Raji (cell line): Measurements from ENCODE around the gene TCEAL4.

Experiments
- POLR2A ChIP-seq: IDR thresholded peaks from 2 replicates; pipeline ENCODE4 v1.6.1; 2011; ENCODE audit warnings: low read depth, low read length, control low read depth; ENCODE audit not compliant: insufficient read depth

TCEAL4 gene

DNA sequence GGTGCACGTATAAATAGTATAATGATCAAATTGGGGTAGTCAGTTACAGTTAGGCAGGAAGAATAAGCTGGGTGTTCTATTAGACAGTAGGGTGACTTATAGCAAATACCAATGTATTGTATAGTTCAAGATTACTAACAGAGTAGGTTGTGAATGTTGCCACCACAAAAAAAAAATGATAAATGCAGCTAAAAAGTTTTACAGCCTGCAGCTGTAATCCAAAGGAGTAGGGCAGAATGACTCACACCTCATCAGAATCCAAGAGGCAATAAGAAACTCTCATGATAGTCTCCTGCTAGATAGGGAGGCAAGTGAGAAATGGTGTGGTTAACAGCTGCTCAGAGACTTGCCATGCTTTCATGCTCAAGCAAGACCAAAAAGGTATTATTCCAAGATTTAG, 19.6 kb upstream of the TCEAL4 start:
- TF ChIP-seq POLR2A = no peak

- TF ChIP-seq POLR2A = no peak
These were observed 14.2 kb upstream of the TCEAL4 start for GRCh38 chrX:103571121-103571520.

DNA sequence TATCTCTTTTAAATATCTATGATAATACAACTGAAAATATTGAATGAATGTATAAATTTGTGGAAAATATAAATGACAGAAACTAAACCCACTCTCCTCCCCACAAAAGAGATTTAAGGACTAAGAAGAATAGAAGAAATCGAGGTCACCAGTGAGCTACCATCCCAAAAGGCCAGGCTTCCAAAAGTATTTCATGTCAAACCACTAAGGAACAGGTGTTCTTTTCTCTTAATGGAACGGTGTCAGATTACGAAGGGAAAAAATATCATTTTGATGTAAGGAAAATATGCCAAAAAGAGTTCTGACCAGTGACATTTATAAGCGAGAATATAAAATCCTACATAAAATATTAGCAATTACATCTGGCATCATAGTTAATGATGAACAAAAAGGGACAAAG, 13.6 kb upstream of the TCEAL4 start:
- TF ChIP-seq POLR2A = no peak

DNA sequence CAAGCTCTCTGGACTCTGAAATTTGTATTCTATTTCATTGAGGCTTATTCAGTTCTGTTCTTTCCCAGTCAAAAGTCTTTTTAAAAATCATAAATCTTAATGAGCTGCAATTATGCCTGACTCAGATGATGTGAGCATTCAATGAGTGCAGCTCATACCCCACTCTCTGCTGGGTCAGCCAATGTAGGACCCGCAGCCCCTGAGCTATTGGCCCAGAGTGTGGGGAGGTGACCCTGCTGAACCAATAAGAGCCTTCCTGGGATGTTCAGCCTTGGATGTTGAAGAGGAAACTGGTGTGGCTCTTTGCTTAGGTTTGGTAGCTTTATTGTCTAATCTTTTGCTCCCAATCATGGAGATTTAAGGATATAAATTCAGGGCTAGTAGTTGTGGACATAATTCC, 12.1 kb upstream of the TCEAL4 start:
- TF ChIP-seq POLR2A = no peak

GRCh38 chrX:103584596-103584995, 719 bp upstream of the TCEAL4 start:
- no peak for TF ChIP-seq POLR2A

- TF ChIP-seq POLR2A = no peak
These were observed 965 bp downstream of the TCEAL4 start for GRCh38 chrX:103586314-103586646.

GRCh38 chrX:103586659-103587058, 1.3 kb downstream of the TCEAL4 start:
- TF ChIP-seq POLR2A = no peak

GRCh38 chrX:103607364-103608305, 22.3 kb downstream of the TCEAL4 start, which contains the start of gene TCEAL3:
TSS of gene TCEAL3 (plus strand) at chrX:103607963. CDS start at chrX:103609065, 1,102 bp downstream.
- no peak for TF ChIP-seq POLR2A

DNA sequence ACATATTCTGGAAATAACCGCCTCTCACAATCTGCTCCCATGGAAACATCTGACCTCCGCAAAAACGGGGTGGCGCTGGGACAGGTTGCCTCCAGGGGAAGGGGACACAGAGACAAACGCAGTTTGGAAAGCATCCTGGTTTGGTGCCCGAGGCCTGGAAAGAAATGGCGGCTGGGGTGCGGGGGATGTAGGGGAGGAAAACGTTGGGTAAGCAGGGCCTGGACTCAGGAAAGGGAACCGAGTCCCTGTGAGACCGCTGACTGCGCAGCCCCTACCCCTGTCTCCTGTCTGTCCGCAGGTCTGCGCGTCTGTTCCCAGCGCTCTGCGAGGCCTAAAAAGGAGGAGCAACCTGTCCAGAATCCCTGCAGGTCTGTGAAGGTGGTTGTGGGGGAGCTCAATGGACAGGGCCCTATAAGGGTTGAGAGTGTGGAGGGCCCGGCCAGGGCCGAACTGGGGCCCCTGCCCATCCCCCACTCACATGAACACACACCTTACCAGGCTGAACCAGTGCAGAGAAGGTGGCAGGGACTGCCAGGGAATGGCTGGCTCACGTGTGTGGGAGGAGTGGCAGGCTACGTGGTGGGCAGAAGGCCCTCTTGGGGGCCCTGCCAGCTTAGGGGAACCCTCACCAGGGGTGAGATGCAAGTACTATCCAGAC, 23.1 kb downstream of the TCEAL4 start:
- no peak for TF ChIP-seq POLR2A

DNA sequence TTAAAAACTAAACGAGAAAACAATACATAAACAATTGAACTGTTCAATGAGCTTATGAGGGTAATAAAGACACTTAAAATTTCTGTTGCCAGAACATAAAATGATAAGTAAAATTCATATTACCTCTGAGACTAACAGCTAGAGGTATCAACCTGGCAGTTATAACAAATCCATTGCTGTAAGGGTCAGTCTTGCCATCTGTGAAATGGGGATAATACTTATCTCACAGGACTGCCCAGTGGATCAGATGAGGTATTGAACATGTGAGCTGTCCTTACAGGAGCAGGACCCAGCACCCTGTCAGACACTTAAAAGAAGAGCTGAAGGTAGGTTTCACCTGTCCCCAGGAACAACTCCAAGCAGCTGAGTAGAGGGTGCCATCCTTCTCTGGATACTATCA, 25.0 kb downstream of the TCEAL4 start:
- TF ChIP-seq POLR2A = no peak

- TF ChIP-seq POLR2A = no peak
These were observed 28.1 kb downstream of the TCEAL4 start for GRCh38 chrX:103613362-103613890.

- no peak for TF ChIP-seq POLR2A
These were observed 29.7 kb downstream of the TCEAL4 start for GRCh38 chrX:103614999-103615398.

DNA sequence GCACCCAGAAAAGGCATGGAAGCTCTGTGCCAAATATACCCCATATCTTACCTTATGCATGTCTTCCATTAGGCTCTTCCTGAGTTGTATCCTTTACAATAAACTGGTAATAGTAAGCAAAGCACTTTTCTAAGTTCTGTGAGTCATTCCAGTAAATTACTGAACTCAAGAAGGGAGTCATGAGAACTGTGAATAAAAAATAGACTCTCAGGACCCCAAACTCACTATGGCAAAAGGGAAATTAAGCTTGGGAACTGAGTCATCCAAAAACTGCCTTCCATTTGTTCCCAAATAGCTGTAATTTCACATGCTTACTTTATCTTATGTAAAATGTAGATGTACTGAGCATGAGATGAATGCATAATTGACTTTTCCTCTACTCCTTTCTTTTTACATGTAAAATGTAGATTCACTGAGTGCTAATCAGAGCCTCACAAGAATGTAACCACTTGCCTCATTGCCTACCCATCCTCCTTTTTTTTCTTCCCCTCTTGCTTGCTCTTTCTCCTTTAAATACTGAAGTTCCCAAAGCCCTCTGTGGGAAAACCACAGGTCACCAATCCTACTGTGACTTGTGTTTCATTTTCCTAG, 30.6 kb downstream of the TCEAL4 start:
- no peak for TF ChIP-seq POLR2A

DNA sequence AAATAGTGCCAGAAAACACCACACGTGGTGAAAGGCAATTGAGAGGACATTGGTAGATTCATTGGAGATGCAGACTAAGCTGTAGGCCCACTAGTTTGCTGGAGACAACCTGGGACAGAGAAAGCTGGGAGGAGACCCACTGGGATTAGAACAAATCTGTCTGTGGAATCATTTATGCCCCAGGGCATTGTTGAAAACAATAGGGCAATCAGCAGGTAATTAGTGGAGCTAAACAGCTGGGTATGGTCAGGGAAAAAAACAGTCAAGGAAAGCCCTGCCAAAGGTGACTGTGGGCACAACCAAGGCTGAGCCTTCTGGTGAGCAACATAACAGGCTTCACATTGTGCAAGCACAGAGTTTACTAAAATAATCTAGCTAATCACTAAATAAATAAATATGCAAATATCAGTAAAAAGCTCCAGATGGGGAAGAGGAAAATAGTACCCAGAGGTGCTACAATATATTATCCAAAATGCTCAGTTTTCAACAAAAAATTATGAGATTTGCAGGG, 31.4 kb downstream of the TCEAL4 start:
- TF ChIP-seq POLR2A = no peak

DNA sequence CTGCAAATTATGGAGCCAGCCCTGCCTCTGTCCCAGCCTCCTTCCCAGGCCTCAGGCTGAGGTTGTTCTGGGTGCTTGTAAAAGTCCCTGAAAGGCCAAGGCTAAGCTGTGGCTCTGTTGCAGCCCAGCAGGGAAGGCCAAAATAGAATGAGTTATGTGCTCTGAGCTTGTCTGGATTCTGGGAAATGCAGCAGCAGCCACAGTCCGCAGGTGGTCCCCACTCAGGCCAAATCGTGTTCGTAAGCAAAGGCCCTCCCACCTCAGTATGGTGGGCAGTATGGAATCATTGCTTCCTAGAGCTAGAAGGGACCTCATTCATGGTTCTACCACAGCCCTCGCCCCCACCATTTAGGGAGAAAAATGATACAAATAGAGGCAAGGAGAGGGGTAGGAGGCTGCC, 38.8 kb downstream of the TCEAL4 start:
- TF ChIP-seq POLR2A = no peak

DNA sequence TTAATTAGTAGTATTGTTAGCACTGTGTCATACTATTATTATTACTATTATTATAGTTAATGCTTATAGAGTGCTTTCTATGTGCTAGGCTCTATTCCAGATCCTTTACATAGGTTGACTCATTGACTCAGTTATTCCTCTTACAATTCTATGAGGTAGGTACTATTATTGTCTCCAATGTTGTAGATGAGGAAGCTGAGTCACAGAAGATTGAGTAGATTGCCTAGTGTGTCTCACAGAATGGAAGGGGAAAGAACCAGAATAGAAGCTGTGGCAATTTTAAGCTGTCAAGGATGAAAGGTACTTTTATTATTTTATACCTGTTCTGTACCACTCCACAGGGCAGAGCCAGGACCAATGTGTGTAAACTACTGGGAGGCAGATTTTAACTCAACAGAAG, 41.5 kb downstream of the TCEAL4 start:
- no peak for TF ChIP-seq POLR2A
